Ramos (cell line): ENCODE data around the gene PSME1.

Experiments used
- in situ Hi-C: fragments of 300-500 bp; cut with MboI; formaldehyde crosslinking; loops from one replicate; pipeline ENCODE4 v1.14.3; 2022; ENCODE audit warnings: low sequenced_read_pairs; ENCODE audit not compliant: unreplicated experiment

Gene PSME1

DNA sequence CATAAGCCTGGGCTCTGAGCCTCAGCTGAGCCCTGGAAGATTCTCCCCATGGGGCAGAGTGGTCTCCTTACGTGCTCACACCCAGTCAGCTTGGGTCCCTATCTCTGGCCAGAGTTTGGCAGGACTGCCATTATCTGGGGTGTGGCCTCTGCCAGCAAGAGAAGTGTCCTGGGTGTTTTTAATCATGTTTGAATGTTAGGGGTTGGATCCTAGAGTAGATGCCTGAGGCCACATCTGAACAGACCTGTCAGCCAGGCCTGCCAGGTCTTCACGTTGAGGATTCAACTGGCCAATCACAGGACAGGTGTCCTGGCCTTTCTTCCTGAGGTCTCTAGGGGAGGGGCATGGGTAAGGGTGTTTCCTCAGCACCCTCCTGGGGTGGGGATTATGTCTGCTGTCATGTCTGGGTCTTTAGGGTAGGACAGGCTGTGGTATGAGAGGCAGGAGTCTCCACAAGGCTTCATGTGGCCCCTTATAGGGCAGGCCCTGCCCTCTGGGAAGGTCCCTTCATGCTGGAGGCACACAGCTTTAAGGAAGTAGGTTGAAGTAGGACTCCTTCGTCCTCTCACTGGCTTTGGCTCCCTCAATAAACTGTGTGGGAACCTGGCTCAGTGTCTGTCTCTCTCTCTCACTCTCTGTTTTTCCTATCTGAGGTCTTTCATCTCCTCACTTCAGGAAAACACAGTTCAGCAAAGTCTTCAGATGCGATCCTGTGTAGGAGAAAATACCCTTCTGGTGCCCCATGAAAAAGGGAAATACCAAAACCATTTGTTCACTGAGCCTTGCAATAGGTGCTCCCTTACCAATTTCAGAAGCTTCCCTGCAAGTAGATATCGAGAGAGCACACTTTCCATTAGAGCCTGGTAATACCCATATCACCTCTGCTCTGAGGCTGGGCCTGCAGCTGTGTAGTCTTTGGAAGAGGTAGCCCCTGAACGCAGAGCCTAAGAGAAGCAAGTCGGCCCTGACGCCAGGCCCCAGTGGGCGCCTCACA, 12.3 kb upstream of the PSME1 start:
- in situ Hi-C loops, result no loop called here

DNA sequence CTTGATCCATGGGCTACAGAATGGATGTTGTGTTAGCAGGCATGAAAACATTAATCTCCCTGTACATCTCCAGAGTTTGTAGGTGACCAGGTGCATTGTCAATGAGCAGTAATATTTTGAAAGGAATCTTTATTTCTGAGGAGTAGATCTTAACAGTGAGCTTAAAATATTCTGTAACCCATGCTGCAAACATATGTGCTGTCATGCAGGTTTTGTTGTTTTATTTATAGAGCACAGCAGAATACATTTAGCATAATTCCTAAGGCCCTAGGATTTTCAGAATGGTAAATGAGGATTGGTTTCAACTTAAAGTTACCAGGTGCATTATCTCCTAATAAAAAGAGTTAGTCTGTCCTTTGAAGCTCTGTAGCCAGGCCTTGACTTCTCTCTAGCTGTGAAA, 9.1 kb upstream of the PSME1 start:
- in situ Hi-C loops, result no loop called here

DNA sequence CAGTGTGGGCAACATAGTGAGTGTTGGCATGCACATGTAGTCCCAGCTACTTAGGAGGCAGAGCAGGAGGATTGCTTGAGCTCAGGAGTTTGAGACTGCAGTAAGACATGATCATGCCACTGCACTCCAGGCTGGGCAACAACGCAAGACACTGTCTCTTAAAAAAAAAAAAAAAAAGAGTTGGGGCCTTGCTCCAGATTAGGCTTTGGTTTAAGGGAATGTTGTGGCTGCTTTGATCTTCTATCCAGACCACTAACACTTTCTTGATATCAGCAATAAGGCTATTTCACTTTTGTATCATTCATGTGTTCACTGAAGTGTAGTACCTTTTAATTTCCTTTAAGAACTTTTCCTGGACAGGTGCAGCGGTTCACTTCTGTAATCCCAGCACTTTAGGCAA, 8.3 kb upstream of the PSME1 start:
- in situ Hi-C loops, result no loop called here

DNA sequence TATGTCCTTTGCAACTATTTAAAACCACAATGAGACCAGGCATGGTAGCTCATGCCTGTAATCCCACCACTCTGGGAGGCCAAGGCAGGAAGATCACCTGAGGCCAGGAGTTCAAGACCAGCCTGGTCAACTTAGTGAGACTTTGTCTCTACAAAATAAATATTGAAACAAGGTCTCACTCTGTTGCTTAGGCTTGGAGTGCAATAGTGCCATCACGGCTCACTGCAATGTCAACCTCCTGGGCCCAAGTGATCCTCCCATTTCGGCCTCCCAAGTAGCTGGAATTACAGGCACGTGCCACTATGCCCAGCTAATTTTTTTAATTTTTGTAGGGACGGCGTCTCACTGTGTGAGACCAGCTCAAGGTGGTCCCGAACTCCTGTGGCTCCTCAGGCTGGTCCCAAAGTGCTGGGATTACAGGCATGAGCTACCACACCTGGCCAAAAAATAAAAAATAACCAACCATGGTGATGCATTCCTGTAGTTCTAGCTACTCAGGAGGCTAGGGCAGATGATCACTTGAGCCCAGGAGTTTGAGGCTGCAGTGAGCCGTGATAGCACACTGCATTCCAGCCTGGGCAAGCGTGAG, 6.5 kb upstream of the PSME1 start:
- in situ Hi-C loops, result no loop called here

DNA sequence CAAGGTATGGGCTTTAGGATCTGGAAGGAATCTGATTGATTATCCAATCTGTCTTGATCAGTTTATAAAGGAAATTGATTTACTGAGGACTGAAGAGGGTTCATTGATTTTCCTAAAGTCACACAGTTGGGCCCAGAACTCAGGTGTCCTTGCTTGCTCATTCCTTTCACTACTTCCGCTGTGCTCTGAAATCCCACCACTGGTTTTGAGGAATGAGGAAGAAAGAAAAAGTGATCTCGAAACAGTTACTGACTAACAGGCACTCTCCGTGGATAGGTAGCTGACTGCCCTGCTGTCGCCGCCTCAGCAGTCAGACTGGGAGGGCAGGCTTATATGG, 5.6 kb upstream of the PSME1 start, which contains the start of gene FITM1:
TSS of gene FITM1 (plus strand) at position 280 of the 337 bp plus-strand sequence. CDS start 905 bp downstream, outside the sequence.
- in situ Hi-C loops, result no loop called here

DNA sequence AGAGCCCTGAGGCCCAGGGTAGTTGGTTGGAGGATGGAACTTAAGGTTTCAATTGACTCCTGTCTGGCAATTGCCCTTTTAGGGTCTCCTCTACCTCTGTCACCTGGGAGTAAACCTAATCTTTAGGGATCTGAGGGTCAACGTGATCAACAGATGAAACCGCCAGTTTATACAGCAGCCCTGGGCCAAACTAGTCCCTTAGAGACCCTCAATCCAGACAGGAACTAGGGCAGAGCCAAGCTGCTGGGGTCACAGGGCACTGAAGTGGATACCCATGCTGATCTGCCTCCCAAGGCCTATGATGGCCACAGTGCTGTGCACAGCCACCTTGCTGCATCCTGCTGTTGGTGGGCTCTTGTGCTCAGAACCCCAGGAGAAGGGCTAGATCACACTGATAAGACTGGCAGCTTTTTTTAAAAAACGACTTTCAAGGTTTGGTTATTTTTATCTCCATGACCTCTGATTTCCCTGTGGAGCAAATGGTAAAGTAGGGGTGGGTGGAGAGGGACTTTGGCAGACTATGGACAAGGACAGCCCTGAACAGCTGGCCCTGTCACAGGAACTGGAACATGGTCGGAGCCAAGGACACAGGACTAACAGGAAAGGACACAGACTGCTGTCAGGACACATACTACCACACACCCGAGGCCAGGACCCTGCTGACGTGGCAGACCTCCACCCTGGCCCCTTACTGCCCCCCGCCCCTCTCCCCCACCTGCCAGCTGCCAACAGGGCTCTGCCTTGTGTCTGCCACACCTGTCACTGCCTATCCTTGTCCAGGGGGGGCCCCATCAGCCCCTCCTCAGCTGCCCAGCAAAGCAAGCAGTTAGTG, 5.1 kb upstream of the PSME1 start:
- in situ Hi-C loops, result no loop called here

DNA sequence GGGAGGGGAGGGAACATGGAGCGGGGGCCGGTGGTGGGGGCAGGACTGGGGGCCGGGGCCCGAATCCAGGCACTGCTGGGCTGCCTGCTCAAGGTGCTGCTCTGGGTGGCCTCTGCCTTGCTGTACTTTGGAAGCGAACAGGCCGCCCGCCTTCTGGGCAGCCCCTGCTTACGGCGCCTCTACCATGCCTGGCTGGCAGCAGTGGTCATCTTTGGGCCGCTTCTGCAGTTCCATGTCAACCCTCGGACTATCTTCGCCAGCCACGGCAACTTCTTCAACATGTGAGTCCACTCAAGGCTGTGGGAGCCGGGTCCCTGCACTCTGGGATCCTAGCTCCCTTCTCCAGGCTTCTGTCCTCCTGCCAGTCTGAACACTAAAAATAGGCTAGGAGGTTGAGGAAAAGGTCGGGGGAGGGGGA, 4.4 kb upstream of the PSME1 start:
- in situ Hi-C loops, result no loop called here

DNA sequence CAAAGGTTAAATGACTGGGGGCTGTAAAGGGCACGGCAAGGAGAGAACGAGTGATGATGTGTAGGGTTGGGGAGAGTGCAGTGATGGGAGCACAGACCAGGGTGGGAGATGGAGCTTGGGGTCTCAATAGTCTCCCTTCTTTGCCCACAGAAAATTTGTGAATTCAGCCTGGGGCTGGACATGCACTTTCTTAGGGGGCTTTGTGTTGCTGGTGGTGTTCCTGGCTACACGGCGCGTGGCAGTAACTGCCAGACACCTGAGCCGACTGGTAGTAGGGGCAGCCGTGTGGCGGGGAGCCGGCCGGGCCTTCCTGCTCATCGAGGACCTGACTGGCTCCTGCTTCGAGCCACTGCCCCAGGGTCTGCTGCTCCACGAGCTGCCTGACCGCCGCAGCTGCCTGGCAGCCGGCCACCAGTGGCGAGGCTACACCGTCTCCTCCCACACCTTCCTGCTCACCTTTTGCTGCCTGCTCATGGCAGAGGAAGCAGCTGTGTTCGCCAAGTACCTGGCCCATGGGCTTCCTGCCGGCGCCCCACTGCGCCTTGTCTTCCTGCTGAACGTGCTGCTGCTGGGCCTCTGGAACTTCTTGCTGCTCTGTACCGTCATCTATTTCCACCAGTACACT, 3.8 kb upstream of the PSME1 start:
- in situ Hi-C loops, result no loop called here

DNA sequence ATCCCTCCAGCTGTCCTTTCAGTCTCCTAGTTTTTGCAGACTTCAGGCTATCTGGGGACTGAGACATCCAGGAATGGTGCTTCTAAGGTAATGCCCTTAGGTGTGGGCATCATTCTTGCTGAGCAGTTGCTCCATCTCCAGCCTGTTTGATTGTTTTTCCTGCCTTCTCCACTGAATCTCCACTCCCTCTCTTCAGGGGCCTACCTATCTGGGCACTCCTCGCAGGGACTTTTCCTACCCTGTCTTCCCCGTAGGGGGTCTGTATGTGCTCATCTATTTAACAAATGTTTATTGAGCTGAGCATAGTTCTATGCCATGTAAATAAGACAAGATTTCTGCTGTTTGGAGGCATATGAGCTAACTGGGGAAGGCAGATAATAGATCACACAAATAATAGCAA, 3.0 kb upstream of the PSME1 start:
- in situ Hi-C loops, result no loop called here

DNA sequence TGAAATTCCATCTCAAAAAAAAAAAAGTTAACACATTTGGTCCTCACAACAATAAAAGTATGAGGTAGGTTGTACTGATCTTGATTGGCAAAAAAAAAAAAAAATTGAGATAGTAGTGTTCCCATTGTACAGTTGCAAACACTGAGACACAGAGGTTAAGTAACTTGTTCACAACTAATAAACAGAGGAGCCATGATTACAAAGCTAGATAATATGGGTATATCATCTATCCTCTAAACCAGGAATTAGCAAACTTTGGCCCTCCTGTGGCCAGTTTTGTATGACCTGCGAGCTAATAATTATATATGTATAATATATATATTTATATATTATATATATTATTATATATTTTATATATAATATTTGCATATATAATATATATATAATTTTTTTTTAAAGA, 2.3 kb upstream of the PSME1 start:
- in situ Hi-C loops, result no loop called here

DNA sequence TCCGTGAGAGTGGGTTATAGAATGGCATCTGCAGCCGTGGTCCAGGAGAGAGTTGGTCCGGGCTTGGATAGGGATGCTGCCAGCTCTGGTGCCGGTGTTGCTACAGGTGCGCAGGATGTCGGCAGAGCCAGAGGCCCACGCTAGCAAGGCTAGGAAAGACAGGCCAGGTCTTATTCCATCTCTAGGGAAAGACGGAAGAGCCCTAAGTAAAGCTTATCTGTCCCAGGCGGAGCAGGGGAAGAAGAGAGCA, 485 bp upstream of the PSME1 start:
- in situ Hi-C loops, result no loop called here

DNA sequence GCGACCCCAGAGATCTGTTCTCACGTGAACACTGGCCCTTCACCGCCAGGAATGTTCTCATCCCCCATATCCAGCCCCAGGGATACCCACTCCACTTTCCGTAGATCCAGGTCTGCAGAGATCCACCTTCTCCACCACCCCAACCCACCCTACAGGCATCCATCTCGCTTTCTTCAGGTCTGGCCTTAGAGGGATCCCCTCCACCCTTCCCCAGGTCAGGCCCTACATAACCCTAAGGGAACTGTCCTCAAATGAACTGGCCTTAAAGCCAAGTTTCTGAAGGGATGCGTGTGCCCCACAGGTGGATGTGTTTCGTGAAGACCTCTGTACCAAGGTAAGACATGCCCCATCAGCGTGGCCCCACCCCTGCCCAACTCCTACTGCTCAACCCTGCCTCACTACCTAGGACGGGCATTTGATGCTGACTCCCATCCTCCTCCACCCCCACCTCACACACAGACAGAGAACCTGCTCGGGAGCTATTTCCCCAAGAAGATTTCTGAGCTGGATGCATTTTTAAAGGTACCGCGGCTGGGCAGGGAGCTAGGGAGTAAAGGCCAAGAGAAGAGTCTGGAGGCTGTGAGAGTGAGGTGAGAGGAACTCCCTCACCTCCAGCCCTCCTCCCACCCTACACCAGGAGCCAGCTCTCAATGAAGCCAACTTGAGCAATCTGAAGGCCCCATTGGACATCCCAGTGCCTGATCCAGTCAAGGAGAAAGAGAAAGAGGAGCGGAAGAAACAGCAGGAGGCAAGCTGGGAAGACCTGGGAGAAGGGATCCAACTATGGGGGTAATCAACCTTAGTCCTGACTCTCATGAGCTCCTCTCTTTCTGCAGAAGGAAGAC, 912 bp downstream of the PSME1 start:
- in situ Hi-C loops, result no loop called here

DNA sequence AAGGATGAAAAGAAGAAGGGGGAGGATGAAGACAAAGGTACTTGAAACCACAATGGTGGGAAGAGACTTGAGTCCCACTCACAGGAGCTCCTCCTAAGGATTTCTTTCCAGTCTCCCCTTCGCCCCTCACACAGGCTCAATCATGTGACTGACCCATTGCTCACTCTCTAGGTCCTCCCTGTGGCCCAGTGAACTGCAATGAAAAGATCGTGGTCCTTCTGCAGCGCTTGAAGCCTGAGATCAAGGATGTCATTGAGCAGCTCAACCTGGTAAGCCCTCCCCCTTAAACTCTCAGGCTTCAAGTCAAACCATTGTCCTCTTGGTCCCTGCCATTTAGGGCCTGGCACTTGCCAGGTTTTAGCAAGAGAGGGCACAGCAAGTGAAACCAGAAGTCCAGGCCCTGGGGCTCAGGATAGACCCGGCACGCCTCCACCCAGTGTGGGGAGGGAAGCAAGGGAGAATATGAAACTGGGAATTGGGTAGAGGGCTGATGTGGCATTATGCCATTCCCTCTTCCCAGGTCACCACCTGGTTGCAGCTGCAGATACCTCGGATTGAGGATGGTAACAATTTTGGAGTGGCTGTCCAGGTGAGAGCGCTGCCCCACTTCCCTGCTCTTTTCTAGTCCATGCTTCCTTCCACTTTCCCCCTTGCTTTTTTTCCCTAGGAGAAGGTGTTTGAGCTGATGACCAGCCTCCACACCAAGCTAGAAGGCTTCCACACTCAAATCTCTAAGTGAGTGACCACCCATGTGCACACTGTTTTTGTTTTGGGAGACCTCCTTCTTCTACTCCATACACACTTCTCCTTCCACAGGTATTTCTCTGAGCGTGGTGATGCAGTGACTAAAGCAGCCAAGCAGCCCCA, 1.8 kb downstream of the PSME1 start:
- in situ Hi-C loops, result no loop called here

DNA sequence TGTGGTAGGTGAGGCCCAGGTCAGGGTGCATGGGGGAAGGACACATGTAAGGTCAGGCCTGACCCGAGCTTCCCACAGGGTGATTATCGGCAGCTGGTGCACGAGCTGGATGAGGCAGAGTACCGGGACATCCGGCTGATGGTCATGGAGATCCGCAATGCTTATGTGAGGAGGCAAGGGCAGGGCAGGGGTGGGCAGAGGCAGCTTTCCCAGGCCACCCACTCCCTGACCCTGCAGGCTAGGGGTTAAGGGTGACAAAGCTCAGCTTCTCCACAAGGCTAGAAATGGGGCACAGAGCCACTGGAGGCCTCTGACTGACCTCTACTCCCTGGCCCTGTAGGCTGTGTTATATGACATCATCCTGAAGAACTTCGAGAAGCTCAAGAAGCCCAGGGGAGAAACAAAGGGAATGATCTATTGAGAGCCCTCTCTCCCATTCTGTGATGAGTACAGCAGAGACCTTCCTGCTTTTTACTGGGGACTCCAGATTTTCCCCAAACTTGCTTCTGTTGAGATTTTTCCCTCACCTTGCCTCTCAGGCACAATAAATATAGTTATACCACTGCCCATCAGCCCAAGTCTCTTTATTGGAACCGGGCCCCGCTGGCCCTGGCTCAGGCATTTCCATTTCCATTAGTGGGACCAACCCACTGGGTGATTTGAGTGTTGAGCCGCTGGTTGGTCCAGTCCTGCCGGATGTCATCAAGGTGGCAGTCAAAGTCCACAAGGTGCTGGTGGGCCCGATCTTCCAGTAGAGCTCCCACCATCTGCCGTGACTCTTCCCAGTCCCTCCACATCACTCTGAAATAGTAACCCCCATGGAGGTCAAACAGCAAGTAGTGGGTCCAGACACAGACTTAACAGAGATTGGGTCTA, 2.6 kb downstream of the PSME1 start:
- in situ Hi-C loops, result no loop called here

DNA sequence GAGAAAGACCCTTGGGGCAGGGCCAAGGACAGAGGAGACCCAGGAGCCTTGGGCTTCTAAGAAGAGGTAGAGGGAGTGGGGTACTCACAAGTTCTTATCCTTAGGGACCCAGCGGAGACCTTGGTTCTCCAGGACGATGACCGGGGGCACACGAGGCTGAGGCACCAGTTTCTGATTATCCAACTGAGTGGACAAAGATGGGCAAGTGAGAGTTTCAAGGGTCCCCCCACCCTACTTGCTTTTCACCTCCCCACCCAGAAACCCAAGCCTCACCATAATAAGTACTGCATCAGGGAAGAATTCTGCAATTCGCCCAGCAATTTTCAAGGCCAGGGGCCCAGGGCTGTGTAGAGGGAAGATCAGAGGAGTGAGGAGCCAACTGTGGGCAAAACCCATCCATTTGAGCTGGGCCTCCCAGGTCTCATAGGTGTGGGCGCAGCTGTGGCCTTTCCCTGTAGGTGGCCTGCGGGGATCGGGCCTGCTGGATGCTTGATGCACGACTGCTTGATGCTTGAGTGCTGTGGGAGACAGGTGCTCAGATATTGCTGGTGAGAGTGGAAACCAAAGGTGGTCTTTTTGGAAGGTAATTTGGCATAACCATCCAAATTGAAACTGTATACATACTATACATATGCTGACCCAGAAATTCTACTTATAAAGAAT, 3.4 kb downstream of the PSME1 start:
- in situ Hi-C loops, result no loop called here

DNA sequence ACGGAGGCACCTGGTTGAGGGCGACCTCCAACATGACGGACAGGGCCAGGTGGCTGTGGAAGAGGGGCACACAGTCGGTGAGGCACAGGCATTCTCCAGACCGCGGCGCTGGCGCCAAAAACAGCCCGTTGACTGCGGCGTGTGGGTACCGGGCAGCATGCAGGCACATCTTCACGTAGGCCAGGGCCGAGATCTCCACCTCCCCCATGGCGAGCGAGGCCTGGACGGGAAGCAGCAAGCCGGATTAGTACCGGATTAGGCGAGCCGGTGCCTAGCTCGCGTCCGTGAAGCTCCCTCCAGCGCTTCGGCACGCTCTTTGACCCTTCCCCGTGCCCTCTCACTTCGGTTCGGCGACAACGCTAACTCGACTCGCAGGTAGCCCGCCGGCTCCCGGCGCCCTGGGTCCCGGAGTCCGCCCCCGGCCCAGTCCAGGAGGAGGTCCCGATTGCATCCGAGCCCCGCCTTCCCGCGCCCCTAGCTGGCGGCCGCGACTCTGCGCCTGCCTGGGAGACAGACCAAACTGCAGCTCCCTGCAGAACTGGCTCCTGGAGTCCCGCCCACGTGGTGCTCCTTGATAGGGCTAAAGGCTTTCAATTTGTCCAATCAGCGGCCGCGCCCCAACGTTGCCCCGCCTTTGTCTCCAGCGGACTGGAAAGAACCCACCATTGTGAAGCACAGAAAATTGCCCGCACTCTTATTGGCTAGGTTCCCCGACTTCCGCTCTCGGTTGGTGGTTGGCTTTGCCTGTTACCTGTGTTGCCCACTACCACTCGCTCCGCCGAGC, 5.3 kb downstream of the PSME1 start, which contains the start of gene EMC9:
TSS of gene EMC9 (minus strand) at position 495 of the 784 bp plus-strand sequence. CDS start at position 208, 287 bp downstream.
- in situ Hi-C loops, result no loop called here

DNA sequence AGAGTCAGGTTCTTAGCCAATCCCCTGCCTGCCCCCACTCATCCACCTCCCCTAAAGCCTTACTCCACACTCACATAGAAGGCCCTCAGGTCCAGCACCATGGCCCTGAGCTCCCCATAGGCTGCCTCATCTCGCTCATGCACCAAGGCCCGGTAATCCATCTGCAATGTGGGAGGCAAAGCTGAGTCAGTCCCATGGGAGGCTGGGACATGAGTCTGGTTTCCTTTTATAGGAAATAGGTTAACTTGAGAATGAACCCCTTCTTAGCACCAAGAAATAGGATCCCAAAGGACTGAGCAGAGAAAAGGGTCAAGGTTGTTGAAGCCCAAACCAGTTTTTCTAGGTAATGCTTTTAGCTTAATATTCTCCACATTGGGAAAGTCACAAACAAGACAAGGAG, 7.5 kb downstream of the PSME1 start:
- in situ Hi-C loops, result no loop called here
